Epidermal melanocyte (primary cell): ENCODE measurements around the gene SIAH2.

Experiments
- DNase-seq: peaks from one replicate; pipeline ENCODE4 v3.0.0; 2011; ENCODE audit warnings: low spot score; ENCODE audit not compliant: insufficient read length

Gene SIAH2

DNA sequence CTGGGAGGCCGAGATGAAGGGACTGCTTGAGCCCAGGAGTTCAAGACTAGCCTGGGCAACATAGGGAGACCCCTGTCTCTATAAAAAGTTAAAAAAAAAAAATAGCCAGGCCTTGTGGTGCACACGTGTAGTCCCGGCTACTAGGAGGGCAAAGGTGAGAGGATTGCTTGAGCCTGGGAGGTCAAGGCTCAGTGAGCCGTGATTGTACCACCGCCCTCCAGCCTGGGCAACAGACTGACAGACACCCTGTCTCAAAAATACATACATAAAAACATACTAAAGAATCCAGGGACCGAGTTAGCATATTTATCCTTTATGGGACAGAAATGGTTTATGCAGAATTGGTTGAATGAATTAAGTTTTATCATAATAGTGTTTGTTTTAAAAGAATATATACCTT lies 13.7 kb downstream of the SIAH2 start:
- no peak for DNase-seq

DNA sequence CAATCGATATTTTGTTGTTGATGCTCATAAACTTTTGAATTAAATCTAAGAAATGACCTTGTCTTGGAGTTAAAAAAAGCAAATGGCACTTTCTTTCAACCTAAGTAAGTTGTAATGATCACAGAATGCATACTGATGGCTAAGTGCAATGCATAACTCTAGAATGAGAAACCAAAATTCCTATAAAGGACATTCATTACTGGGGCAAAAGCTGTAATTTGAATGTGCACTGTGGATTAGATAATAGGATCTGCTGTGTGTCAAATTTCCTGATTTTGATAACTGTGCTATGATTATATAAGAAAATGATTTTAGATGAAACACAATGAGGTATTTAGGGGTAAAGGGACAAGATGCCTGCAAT lies 14.3 kb downstream of the SIAH2 start:
- no peak for DNase-seq

DNA sequence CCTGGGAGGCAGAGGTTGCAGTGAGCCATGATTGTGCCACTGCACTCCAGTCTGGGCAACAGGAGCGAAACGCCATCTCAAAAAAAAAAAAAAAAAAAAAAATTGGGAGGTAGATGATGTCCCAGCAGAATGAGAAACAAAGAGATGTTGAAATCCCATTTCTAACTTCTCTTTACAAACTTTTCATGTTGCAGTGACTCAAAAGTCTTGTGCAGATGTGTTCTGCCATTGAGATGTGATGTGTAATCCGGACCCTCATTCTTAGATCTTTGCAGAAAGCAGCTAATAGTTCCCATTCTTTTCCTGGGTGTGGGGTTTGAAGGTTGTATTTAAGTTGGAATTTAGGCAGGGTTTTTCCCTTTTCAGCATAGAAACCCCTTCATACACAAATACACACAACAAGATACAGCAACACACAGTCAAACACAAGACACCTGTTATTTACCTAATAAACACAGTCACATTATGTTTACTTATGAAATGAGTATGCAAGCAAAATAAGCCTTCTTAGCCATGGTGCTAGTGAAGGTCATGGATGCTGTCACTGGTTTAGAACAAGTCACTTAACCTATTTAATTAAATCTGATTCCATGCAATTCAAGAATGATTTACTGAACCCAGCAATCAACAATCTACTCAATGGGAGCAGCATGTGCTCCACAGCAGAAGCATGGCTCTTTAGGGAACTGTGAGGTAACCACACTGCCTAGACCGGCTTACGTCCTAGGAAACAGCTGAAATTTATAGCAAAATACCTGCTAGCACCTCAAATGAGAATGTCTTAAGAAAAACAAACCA lies 14.9 kb downstream of the SIAH2 start:
- no peak for DNase-seq

DNA sequence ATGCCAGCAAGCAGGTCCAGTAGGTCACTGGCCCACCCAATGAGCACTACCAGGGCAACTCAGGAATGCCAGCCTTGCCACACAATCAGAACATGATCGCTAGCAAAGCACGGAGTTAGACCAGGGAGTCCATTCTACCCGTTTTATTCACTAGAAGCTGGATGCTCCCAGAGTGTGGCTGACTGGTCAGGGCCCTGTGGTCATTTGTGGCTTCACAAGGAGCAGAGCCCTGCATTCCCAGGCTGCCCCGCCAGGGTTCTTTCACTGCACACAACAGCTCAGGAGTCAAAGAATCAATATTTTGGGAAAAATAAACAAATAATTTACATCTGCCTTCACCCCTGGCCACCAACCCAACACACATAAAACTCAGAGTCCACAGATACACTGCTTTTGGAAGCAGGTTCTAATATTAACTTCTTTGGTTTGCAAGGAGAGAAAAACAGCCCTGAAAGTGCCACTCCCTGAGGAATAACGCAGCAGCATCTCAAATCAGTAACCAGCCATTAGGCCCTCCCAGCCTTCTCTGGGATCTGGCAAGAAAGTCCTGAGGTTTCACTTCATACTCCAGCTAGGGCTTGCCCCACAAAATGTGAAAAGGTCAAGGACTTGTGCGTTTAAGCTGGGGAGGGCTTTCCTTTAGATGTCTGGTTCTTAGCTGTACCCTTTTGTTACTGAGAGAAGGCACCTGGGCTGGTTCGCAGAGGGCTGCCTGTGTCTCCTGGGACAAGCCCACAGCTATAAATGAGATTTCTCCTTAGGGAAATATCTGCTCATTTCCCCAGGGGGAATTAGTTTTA lies 16.0 kb downstream of the SIAH2 start:
- DNase-seq, result no peak

DNA sequence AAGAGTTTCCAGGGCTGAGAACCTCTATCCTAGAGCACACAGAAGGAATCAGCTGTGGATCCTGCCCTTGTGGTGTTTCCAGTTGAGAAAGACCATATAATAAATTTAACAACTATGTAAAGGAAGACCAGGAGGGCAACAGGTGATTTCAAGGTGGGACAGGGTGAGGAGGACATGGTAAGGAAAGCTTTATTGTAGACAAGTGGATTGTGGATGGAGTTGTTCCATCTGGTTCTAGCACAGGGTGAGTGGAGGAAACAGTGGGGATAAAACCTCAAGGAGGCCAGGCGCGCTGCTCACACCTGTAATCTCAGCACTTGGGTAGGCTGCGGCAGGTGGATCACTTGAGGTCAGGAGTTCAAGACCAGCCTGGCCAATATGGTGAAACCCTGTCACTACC lies 17.1 kb downstream of the SIAH2 start:
- DNase-seq, result no peak

DNA sequence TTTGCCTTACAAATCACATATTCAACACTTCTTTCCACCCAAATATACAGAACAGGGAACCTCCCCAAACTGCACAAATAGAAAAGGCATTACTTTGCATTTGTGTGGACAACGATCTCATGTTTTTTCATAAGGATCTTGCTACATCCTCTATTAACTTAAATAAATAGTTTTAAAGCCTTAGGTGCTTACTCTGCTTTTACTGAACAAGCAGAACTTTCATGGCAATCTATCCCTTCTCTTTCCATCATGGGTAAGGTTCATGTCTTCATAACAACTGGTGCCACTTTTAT lies 18.1 kb downstream of the SIAH2 start:
- DNase-seq, result no peak

DNA sequence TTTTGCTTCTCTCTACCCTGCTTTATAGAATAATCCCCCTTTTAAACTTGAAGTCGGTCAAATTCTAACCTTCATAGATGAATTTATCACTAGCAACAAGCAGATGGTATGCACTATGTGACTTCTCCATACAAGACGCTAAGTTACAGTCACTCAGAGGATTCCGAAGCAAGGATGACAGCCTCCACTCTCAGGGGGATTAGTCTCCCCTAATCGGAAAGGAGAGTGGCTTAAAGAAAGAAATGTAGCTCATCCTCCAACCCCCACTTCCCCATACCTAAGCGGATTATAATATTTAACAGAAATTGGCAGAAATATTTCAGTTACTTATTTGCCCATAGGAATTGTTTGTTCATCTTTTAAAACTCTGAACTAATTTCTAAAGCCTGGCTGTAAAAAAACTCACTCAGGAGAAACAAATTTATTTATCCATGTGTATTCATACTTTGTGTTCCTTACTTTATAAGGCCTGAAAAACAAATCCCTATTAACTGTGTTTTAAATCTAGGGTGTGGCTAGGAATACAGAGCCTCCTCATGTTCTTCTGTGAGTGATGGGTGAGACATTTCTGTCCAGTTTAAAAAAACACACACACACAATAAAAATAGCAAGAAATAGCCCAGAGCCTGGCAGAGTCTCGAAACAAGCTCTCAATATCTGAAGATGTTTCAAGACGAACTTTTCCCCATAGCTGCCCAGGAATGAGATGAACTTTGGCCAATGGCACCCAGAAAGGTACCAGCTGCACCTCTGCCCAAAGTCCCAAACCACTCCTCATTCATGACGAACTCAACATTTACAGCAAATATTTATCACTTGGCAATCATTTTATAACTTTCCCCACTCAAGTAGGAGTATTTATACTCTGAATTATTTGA lies 18.7 kb downstream of the SIAH2 start:
- DNase-seq, result no peak

DNA sequence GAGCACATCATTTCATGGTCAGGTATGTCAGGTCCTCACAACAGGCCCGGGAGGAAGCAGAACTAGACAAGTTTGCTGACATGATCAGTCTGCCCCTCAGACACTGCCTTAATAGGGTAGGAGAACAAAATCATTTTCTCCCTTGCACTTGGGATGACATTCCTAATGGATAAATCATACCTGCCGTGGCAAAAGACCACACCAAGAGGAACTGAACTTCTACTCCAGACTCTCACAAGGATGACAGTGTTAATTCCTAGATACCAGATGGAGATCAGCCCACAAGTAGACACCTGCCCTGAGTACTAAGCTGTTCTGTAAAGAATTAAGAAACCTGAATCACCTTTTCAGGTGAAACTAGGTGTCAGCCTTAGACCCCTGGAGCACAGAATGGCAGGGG lies 19.5 kb downstream of the SIAH2 start:
- no peak for DNase-seq

DNA sequence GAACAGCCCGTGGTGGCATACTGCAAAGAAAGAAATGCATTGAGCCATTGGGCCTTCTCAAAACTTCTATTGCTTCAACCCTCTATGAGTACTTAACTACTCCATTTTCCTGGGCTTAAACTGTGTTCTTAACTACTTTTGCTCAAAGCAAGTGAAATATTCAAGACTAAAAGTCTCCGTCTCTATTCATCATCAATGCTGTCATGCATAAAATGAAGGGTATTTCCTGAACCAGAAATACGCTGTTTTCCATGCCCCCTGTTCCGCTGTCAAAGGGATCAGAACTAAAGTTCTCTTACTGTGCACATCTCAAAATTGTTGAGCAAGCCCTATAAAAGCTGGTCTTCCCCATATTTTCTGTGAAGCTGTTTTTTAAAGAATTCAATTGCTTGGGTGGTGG lies 20.3 kb downstream of the SIAH2 start:
- no peak for DNase-seq

DNA sequence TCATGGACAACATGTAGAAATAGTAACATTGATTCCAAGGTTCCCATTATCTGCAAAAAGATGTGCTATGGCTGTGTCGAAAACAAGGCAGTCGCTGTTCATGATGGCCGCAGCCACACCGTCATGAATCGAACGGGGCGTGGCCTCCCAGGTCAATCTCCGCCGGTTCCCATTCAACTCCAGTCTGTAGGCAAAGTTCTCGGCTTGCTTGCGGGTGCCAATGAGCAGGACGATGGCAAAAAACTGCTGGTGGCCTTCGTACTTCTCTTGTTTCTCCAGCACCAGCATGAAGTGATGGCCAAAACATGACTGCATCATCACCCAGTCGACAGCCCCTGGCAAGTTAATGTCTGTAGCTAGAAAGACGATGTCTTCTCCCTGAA lies 20.8 kb downstream of the SIAH2 start:
- DNase-seq, result no peak

DNA sequence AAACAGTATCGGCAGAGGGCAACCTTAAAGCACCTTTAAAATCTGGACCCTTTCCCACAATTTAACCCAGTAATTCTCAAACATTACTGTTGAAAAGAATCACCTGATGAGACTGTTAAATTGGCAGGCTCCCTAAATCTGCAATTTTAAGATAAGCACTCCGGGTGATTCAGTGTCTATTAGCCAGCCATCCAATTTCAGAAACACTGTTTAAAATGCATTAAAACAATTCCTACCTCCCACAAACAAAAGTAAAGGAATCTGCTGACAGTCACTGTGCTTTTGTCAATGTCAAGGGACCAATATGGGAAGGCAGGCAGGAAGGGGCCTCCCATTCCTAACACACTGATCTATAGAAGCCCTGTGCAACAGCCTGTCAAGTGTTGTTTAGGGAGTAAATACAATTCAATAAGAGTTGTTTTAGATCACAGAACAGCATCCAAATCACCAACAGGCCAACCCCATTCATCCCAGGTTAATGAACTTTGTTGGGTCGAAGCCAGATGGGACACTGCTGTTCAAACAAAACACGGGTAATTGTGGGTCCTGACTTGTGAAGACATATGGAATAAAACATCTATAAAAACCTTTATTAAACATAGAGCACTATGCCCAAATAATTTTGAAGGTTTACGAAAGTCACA lies 21.4 kb downstream of the SIAH2 start:
- DNase-seq, result no peak

DNA sequence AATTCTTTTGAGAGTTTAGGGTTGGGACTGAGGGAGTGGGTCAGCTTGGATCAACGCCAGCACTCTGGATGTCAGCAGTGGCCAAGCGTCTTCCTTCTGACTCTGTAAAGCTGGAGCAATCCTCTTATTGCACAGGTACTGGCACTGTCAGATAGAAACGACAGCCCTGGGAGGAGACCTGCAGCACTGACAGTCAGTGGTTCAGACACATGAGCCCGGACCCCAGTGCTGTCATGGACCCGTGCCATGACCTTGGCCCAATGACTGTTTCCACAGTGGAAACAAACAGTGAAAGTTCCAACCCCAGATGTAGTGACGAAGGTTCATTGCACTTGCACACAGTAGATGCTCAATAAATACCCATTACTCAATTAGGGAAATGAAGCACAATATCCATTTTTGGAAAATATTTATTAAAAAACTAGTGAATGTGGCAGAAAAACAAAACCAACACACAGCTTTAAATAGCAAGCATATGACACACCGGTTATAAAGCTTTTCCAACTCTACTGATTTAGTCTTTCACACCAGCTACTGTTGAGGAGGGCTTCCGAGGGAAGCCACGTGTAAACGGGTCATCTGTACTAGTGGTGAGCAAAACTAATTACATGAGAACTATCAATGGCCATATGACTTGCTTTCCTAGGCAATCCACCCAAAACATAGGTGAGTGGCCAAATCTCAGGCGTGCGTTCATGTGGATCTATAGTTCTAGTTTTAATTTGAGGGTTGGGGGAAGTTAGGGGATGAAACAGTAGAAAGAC lies 22.1 kb downstream of the SIAH2 start:
- no peak for DNase-seq

DNA sequence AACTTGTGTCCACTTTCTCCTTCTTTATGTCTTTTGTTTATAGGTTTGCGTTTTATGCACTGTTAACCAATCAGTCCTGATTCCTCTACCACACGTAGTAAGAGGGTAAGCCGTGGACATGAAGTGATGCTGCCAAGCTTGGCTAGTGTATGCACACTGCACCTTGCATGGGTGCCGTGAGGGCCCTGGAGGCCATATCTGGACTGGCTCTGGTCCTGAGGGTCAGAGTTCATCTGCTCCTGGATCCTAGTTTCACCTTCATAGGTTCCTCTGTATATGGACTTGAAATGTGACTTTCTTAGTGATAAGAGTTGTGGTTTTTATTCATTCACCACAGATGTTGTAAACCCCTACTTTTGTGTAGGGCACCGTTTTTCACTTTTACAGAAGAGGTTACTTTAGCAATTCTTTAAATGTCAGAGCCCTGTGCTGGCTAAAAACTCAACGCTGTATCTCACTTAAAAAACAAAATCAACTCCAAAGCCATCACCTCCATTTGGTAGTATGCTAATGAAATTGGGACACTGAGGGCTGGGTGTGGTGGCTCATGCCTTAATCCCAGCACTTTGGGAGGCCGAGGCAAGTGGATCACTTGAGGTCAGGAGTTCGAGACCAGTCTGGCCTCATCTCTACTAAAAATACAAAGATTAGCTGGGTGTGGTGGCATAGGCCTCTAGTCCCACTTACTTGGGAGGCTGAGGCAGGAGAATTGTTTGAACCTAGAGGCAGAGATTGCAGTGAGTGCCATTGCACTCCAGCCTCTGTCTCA lies 22.9 kb downstream of the SIAH2 start:
- no peak for DNase-seq

DNA sequence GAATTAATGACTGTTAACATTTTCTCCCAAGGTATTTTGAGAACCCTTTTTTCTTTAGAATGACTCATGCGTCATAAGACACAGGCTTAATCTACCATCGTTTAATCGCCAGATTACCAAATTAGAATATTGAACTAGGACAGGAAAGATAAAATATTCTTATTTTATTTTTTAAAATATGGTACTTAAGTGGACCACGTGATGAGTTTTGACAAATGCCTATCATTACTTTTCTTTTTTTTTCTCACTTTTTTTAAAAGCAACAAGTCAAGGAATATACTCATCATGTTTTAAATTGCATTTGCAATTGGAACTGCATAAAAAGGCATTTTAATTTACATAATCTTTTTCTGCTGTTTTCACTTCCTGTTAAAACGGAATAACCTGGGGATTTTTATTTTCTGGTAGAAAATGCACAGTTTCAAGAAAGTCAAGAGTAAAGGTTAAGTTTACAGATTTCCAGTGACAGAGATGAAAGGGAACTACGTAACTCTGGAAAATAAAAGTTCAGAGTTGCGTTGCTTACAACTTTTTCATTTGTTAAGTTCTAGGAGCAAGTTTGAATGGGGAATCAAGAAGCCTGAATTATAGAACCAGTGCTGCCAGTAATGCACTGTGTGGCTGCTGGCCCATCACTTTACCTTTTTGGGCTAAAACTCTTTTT lies 23.6 kb downstream of the SIAH2 start:
- DNase-seq, result no peak

DNA sequence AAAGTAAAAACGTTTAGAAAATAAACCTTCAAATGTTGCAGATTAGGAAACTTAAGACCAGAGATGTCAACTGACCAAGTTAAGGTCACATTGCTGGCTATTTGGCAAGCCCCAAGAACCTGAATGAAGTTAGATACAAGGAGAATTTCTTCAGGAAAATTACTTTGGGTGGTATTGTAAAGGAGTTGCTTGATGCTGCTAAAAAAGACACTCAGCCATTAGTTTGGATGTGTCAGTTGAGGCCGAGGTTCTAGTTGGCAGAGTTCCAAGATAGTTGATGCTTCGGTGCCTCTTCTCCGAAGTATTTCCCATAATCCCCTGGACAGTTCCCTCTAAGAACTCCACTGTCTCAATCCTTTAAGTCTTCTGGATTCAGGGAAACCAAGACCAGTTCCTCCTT lies 24.3 kb downstream of the SIAH2 start:
- DNase-seq, result no peak

DNA sequence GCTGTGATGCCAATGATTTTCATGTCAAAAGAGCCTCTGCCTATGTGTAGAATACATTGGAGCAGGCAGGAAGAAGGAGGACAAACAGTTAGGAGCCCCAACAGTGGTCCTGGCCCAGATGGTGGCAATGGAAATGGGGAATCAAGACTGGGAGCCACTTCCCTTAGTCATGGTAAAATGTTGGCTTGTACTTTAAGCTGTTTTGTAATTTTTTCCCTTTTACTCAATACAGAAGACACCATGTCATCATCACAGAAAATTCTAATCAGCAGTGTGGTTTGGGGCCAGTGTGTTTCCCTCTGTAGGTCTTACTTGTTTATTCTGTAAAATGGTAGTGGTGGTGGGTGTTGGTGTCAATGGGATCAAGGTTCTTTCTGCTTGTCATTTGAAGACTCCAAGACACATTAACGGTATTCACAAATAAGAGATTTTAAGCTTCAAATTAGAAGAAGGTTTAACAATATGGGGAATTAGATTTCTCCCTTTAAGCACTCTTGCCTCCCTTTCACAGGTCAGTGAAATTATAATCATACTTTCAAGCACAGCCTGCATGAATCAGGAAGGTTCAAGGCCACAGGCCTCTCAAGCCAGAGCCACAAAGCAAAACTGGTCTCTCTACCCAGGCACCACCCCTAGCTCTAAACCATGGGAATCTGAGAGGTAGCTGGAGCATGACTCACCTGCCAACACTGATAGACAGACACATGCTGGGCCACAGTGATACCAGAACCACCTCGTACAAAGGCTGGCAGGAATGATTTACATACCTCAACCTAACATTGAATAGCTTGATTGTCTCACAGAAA lies 24.9 kb downstream of the SIAH2 start:
- DNase-seq, result no peak

DNA sequence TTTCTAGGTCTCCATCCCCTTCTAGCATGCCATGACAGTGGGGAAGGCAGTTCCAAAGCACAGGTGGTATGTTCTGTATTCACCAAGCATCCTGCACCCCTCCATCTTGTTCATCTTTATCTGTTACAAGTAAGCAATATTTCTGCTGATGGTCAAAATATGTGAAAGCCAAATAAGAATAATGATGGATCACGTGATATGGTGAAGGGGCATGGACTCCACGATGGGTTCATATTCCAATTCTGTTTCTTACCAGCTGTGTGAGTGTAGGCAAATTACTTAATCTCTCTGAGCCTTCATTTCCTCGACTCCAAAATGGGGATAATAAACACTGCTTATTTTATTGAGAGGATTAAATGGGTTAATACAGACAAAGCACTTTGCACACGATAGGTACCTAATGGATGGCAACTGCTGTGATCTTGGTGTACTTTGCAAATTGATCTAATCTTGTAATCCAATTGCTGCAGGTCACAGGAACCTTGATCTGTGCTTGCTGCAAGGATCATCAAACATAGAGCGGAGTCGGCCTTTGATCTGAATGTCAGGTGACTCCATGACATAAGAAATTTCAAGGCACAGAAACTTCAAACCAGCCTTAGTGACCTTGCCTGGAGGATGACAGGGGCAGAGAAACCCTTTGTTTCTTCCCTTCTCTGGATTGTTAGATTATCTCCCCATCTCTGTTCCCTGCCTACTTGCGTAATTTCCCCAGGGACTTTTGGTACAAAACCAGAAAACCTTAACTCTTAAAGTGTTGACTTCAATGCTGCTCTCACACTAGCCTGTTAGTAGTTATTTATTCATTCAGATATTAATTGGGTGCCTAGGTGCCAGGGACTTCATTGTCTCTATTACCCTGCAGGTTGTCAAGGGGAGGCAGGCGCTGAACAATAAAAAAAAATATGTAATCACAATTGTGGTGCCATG lies 25.8 kb downstream of the SIAH2 start:
- DNase-seq, result no peak

DNA sequence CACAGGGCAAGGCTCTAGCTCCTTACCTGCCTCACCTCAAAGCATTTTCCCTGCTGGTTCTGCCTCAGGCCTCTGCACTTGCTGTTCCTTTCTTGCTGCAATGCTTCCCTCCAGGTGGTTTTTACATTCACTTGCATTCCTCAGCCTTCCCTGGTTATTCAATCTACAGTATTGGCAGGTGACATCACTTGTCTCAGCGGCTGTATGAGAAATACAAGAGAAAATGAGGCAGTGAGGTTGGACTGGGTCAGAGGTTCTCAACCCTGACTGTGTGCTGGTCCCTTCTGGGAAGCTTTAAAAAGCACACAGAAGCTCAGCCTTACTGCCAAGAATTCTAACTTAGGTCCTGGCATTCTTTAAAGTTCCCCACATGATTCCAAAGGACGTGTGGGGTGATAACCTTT lies 26.7 kb downstream of the SIAH2 start:
- no peak for DNase-seq
